HTERT RPE-1 (cell line): ENCODE results near the gene POR.

Experiments
- in situ Hi-C: fragments of 300-500 bp; cut with MboI; formaldehyde crosslinking; loops from 4 replicates; pipeline ENCODE4 v1.14.3; 2020; ENCODE audit warnings: low sequenced_read_pairs

POR gene

DNA sequence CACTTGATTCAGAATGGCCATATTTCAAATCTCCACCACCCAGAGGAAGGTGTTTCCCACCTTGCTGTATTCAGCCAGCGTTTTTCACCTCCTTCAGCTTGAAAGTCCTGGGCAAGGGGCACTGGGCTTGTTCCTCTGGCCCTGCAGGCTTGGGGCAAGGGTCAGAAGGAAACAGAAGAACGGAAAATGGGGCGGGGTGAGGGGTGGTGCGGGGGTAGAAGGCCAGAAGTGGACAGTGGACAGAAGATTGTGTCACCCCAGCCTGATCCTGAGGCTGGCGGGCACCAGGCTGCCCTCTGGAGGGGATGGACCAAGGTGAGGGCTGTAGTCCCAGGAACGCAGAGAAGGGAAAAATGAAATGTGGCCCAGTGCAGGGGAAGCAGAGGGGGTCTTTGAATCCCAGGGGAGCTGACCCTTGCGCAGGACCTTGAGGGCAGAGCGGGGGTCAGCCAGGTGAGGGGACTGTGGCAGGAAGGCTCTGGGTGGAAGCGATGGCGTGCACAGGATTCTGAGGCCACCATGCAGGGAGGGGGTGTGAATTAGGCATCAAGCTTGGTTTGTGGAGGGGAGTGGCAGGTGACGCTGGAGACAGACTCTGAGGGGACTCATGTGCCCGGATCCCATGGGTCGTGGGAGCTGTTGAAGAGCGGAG is 56.5 kb downstream of the POR start:
- in situ Hi-C loops: no loop called here

DNA sequence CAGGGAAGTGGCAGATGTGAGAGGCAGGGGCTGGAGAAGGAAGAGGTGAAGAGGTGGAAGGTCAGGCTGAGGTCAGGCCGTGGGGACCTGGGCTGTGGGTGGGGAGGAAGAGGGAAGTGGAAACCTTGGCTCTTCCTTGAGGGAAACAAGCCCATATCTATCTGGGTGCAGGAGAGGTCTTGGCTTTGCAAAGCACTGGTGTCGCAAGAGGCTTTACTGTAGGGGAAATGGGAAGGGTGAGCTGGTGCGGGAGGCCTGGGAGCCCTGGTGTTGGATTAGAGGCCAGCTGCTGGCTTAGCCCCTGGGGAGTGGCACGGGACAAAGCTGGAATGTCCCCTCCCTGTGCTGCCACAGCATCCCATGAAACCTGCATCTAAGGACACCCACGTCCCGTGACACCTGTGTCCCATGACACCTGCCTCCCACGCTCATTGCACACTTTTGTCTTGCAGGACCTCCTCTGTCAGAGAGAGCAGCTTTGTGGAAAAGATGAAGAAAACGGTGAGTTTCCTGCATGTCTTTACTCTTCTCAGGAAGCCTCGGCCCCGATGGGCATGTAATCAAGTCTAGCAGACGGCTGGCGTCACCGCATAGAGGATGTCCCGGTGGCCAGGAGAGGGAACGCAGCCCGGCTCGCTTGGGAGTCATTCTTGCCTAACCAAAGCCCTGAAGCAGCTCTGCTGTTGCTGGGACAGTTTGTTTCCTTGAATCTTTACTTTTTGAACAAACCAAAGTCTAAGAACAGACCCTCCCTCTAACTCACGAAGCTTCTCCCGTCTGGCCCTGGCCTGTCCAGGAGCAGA is 57.2 kb downstream of the POR start:
- in situ Hi-C loops: no loop called here

DNA sequence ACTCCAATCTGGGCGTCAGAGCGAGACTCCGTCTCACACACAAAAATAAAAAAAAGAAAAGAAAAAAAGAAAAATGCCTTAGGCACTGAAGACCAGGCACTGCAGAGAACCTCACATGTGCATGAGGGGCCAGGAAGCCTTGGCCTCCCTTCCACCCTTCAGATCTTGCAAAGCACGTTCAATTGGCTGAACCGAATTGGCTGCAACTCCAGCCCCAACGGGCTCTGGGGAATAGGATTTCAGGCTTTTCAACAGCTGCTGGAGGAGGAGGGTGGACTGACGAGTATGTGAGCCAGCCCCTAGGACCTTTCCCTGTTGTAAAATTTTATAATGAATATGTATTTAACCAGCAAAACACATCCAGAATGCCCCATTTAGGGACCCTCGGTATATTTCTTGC is 62.8 kb downstream of the POR start:
- in situ Hi-C loops: no loop called here

DNA sequence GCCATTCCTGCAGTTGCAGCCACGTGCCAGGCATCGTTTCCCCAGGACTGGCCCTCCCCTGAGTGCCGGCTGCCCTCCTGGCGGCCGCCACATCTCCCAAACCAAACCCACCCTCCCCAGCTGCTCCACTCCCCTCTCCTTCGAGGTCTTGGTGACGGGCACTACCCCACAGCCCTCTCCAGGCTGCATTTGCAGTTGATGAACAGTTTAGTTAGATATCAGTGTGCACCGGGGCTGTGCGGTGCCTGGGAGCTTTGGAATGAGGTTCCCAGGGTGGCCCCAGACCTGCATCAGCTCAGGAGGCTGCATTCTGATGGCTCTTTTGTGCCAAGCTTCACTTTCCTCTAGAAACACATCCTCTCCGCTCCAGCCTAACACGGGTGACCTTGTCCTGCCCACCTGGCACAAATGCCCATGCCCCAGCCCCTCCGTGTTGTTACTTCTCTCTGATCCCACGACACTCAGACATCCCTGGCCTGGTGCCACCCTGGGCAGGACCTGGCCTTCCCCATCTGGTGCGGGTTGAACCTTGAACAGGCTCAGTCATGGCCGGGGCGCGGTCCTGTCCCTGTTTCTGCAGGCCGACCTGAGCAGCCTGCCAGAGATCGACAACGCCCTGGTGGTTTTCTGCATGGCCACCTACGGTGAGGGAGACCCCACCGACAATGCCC is 64.9 kb downstream of the POR start:
- in situ Hi-C loops: no loop called here

DNA sequence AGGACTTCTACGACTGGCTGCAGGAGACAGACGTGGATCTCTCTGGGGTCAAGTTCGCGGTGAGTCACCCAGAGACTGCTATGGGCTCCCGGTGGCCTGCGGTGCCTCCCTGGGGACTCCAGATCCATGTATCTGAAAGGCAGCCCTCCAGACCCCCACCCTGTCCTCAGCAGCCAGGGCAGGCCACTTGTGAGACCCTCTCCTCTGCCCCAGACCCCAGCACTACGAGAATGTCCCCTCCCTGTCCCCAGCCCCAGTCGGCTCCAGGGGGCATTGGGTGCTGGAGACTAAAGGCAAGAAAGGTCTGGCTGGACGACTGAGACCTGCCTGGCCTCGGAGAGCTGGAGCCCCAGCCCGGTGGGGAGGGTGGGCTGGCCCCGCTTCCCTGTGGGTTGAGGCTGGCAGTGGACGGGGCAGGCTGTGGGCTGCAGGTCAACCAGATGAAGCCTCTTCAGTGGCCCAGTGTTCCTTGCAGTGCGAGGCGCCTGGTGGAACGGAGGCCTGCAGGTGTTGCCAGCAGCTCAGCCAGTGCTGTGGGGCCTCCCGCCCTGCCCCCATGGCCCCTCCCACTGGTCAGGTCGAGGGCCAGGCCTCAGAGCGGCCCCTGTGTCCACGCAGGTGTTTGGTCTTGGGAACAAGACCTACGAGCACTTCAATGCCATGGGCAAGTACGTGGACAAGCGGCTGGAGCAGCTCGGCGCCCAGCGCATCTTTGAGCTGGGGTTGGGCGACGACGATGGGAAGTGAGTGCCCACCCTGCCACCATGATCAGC is 65.7 kb downstream of the POR start:
- in situ Hi-C loops: no loop called here

DNA sequence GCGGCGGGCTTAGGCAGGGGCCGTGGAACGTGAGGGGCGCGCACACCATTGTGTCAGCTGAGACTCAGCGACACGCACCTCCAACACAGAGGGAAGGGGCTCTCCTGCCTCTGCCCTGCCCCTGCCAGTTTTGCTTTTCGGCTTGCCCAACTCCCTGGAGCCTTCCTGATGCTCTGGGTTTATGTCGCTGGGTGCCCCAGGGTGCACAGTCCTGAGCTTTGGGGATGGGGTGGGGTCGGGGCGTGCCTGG is 66.2 kb downstream of the POR start:
- in situ Hi-C loops: no loop called here

DNA sequence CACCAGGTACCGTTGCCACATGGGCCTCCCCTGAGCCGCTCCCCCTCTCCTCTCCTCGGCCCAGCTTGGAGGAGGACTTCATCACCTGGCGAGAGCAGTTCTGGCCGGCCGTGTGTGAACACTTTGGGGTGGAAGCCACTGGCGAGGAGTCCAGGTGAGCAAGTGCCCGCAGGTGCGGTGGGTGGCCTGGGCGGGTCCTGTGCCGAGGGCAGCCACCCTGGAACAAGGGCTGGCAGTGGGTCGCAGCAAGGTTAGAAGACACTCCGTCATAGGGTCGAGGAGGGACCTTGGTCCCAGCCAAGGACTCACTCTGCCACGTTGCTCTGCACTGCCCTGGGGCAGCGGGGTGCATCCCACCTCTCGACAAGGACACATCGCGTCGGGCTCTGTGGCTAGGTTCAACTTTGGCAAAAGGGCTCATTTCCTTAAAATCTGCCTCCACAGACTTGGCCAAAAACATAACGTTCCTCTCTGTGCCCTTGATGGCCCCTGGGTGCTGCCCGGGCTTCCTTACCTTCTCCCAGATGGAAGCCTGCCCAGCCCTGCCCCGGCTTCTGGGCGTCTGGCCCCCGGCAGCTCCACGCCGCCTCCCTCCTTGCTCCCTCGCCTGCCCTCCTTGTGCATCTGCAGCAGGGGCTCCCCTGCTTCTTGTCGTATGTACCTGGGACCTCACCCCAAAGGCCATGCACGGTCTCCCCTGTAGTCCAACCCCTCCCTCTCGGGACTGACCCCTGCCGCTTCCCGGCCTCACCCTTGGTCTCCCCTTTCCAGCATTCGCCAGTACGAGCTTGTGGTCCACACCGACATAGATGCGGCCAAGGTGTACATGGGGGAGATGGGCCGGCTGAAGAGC is 66.7 kb downstream of the POR start:
- in situ Hi-C loops: no loop called here

DNA sequence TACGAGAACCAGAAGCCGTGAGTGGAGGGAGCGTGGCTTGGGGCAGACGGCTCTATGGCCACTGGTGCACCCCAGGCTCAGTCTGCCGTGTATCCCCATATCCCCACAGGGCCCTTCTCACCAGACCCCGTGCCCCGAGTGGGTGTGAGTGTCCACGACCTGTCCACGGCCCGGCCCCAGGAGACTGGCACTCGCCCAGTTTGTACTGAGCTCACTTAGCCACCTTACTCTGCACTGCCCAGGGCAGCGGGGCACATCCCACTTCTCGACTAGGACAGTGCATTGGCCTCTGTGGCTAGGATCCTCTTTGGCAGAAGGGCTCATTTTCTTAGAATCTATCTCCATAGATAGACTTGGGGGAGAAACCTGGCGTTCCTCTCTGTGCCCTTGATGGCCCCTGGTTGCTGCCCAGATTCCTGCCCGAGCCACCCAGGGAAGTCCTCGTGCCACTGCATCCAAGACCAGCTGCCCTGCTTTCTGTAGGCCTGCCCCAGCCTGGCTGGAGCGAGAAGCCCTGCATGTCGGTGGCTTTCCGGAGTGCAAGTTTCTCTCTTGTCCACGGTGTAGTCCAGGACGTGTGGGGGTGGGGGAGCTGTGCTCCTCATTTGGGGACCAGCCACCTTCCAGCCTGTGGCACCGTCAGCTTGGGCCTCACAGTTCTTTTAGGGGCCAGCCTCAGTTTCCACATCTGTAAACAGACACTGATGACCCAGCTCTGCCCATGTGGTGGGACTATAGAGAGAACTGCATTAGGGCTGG is 67.5 kb downstream of the POR start:
- in situ Hi-C loops: no loop called here

DNA sequence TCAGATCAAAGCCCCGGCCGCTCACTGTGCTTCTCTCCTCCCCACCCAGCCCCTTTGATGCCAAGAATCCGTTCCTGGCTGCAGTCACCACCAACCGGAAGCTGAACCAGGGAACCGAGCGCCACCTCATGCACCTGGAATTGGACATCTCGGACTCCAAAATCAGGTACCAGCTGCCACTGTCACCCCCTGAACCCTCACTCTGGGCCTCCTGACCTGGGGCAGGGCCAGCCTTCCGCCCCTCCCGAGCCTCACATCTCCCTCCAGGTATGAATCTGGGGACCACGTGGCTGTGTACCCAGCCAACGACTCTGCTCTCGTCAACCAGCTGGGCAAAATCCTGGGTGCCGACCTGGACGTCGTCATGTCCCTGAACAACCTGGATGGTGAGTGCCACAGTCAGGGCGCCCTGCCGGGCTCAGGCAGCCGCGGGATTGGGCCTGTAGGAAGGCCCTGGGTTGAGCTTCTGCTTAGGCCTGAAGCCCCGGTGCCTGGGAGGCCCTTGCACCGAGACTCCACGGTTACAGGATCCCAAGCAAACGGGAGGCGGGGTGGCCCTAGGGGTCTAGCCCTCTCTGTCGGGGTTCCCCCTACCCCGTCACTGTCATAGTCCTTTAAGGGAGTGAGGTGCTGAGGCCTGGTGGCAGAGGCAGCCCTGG is 68.6 kb downstream of the POR start:
- in situ Hi-C loops: no loop called here

DNA sequence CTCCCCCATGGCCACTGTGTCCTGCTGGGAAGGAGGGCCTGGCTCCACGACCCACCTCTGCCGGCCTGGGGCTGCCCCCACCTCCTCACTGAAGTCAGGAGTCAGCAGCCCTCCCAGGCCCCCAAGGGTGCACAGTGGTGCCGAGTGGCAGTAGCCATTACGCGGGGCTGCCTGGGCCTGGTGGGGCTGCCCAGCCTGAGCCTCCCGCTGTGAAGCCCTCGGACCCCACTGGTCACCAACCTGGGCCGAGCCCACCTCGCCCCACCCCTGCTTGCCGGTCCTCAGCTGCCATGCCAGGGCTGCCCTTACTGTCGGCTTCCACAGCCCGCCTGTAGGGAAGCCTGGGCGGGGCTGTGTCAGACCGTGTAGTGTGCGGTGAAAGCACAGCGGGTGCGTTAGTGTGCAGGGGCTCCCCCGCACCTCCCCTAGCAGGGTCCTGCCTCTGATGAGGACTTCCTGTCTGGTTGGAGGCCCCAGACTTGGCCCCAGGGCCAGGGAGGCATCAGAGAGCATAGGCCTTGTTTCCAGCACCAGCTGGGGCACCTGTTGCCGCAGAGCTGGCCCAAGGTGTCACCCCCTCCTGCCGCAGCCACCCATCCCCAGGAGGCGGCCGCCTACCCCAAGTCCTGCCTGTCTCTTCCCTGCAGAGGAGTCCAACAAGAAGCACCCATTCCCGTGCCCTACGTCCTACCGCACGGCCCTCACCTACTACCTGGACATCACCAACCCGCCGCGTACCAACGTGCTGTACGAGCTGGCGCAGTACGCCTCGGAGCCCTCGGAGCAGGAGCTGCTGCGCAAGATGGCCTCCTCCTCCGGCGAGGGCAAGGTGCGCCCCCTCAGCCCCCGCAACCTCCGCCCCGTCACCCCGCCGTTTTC is 69.4 kb downstream of the POR start:
- in situ Hi-C loops: no loop called here

DNA sequence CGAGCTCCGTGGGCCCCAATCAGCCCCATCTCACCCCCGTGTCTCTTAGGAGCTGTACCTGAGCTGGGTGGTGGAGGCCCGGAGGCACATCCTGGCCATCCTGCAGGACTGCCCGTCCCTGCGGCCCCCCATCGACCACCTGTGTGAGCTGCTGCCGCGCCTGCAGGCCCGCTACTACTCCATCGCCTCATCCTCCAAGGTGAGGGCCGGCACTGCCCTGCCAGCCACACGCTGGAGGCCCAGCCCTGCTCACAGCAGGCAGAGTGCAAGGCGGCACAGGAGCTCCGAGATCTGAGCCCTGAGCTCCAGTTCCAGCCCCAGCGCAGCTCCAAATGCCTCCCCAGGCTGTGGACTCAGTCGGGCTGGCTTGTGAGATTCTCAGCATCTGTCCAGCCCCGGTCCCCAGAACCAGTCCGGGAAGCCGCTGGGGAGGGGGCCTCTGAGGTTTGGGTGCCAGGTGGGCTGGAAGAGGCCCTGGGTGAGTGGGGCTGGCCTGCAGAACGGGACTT is 70.1 kb downstream of the POR start:
- in situ Hi-C loops: no loop called here

DNA sequence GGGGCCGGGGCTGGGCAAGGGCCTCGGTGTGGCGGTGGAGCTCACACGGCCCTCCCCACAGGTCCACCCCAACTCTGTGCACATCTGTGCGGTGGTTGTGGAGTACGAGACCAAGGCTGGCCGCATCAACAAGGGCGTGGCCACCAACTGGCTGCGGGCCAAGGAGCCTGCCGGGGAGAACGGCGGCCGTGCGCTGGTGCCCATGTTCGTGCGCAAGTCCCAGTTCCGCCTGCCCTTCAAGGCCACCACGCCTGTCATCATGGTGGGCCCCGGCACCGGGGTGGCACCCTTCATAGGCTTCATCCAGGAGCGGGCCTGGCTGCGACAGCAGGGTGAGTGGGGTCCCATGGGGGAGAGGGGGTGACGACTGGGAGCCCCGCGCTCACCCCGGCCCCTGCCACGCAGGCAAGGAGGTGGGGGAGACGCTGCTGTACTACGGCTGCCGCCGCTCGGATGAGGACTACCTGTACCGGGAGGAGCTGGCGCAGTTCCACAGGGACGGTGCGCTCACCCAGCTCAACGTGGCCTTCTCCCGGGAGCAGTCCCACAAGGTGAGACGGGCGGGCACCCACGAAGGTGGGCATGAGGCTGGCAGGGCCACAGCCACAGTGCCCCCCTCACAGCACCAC is 70.7 kb downstream of the POR start:
- in situ Hi-C loops: no loop called here

DNA sequence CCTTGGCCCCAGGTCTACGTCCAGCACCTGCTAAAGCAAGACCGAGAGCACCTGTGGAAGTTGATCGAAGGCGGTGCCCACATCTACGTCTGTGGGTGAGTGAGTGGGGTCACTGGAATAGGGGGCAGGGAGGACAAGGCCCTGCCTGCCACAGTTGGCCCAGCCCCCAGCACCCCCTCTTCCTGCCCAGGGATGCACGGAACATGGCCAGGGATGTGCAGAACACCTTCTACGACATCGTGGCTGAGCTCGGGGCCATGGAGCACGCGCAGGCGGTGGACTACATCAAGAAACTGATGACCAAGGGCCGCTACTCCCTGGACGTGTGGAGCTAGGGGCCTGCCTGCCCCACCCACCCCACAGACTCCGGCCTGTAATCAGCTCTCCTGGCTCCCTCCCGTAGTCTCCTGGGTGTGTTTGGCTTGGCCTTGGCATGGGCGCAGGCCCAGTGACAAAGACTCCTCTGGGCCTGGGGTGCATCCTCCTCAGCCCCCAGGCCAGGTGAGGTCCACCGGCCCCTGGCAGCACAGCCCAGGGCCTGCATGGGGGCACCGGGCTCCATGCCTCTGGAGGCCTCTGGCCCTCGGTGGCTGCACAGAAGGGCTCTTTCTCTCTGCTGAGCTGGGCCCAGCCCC is 71.3 kb downstream of the POR start:
- in situ Hi-C loops: no loop called here

DNA sequence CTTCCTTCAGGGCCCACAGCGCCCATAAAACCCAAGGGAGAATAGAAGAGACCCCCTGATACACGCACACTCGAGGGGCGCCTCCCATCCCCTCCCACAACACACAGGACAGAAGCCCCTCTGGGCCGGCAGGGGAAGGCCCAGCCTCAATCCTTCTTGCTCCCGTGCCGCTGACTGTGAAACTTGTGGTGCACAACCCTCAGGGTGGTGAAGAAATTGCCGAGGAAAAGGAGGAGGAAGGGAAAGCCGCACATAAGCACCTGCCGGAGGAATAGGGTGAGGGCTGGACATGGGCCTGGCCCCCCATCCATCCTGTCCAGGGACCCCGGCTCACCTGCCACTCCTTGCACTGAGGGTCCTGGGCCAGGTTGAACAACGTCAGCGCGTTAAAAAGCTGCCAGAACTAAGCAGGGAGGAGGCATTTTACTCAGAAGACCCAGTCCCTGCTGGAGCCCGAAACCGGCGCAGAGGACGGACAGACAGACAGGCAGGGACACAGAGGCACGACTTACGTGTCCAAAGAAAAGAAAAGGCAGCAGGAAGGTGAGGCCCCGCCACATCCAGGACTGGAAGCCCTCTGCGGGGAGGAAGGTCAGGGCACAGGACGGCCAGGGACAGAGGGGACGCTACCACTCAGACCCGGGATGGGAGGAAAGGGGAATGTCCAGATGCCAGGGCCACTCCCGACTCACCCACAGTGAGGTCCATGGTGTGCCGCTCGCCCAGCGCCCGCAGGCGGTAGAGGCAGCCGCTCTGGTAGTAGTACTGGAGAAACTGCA is 72.3 kb downstream of the POR start:
- in situ Hi-C loops: no loop called here

DNA sequence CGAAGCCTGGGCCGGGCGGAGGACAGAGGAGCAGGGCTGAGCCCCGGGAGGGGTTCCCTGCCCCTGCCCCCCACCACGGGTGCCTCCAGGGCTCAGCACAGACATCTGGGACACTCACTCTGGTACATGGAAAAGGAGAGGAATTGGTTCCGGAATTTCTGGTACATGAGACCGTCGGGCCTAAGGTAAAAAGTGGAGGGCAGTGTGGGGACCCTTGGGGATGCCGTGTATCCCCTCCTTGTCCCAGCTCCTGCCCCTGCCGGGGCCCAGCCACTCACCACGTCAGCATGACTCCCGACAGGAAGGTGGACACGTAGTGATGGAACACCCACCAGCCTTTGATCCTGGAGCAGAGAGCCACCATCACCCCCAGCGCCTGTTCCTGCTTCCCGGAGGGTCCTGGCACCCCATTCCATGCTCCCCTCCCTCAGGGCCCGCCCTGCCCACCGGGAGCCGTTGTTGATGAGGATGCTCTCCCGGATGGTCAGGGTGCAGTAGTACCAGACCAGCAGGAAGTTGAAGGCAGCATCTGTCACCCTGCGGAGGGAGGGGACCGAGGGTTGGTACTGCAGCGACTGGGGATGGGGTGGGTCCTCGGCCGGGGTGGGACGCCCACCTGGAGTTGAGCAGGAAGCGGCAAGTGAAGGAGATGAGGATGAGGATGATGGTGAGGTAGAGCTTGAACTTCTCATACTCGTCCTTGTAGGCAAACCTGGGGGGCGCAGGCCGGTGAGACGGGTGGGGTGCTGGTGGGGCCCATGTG is 73.0 kb downstream of the POR start:
- in situ Hi-C loops: no loop called here
